T-helper 2 cell treated with Interferon-gamma antibody and Interleukin-4, amounts not matched to agents 5 μg/mL and 100 μg/mL, for 36 hours (primary cell): ENCODE data around the gene FGF14.
"Not testable (repeated sequence)": the region's sequence is repeated elsewhere in the genome, so short reads cannot be mapped to it uniquely, and the experiment has no call there.

Source experiments
- DNase-seq: peaks from one replicate; pipeline ENCODE4 v3.0.0; 2021; ENCODE audit warnings: low spot score
- H3K27ac Mint-ChIP-seq: one replicate; pipeline ENCODE4 v1.8.0; 2021; ENCODE audit warnings: mild to moderate bottlenecking, mixed read lengths
- H3K27me3 Mint-ChIP-seq: one replicate; pipeline ENCODE4 v1.8.0; 2021; ENCODE audit warnings: low read depth, mixed read lengths
- H3K36me3 Mint-ChIP-seq: one replicate; pipeline ENCODE4 v1.8.0; 2021; ENCODE audit warnings: low read depth, mixed read lengths
- H3K4me1 Mint-ChIP-seq: one replicate; pipeline ENCODE4 v1.8.0; 2021; ENCODE audit warnings: low read depth, mixed read lengths
- H3K4me3 Mint-ChIP-seq: one replicate; pipeline ENCODE4 v1.8.0; 2022; ENCODE audit warnings: mild to moderate bottlenecking, moderate library complexity, mixed read lengths
- H3K9me3 Mint-ChIP-seq: one replicate; pipeline ENCODE4 v1.8.0; 2021; ENCODE audit warnings: mixed read lengths

FGF14 gene

GRCh38 chr13:101866889-101867581 lies 534.8 kb downstream of the FGF14 start:
- no peak overlapping the region for H3K4me3 Mint-ChIP-seq
- H3K27ac Mint-ChIP-seq = no peak overlapping the region
- no peaks in the 10 kb centered on the region for H3K4me1 Mint-ChIP-seq
- H3K36me3 Mint-ChIP-seq = no peaks in the 10 kb centered on the region
- no peaks in the 10 kb centered on the region for H3K9me3 Mint-ChIP-seq
- no peak for DNase-seq
- H3K27me3 Mint-ChIP-seq = no peaks in the 10 kb centered on the region

GRCh38 chr13:101858860-101859259 lies 543.0 kb downstream of the FGF14 start:
- H3K4me1 Mint-ChIP-seq = no peaks in the 10 kb centered on the region
- DNase-seq = no peak
- H3K27me3 Mint-ChIP-seq = no peaks in the 10 kb centered on the region
- H3K4me3 Mint-ChIP-seq = no peak overlapping the region
- no peaks in the 10 kb centered on the region for H3K36me3 Mint-ChIP-seq
- H3K27ac Mint-ChIP-seq = no peak overlapping the region
- no peaks in the 10 kb centered on the region for H3K9me3 Mint-ChIP-seq

- Mint-ChIP-seq H3K36me3 (no peaks in the 10 kb centered on the region), H3K4me3 (no peak overlapping the region), H3K4me1 (no peaks in the 10 kb centered on the region), H3K27me3 (no peaks in the 10 kb centered on the region), H3K27ac (no peak overlapping the region), H3K9me3 (no peaks in the 10 kb centered on the region)
- DNase-seq = no peak
Observed at GRCh38 chr13:101846701-101847100, 555.1 kb downstream of the FGF14 start.

GRCh38 chr13:101846249-101846648 lies 555.6 kb downstream of the FGF14 start:
- Mint-ChIP-seq H3K27ac (no peak overlapping the region), H3K9me3 (no peaks in the 10 kb centered on the region), H3K4me3 (no peak overlapping the region), H3K36me3 (no peaks in the 10 kb centered on the region), H3K27me3 (no peaks in the 10 kb centered on the region), H3K4me1 (no peaks in the 10 kb centered on the region)
- DNase-seq = no peak

GRCh38 chr13:101845245-101846020 lies 556.4 kb downstream of the FGF14 start:
- no peaks in the 10 kb centered on the region for H3K36me3 Mint-ChIP-seq
- H3K27ac Mint-ChIP-seq = no peak overlapping the region
- H3K4me3 Mint-ChIP-seq = no peak overlapping the region
- DNase-seq = no peak
- H3K4me1 Mint-ChIP-seq = no peaks in the 10 kb centered on the region
- no peaks in the 10 kb centered on the region for H3K9me3 Mint-ChIP-seq
- no peaks in the 10 kb centered on the region for H3K27me3 Mint-ChIP-seq

GRCh38 chr13:101841698-101842097 lies 560.1 kb downstream of the FGF14 start:
- Mint-ChIP-seq H3K36me3 (no peaks in the 10 kb centered on the region), H3K4me1 (no peaks in the 10 kb centered on the region), H3K27me3 (no peaks in the 10 kb centered on the region), H3K4me3 (no peak overlapping the region), H3K27ac (no peak overlapping the region), H3K9me3 (no peaks in the 10 kb centered on the region)
- DNase-seq = no peak

GRCh38 chr13:101838323-101838722 lies 563.5 kb downstream of the FGF14 start:
- no peak overlapping the region for H3K27ac Mint-ChIP-seq
- H3K36me3 Mint-ChIP-seq = no peaks in the 10 kb centered on the region
- DNase-seq = no peak
- no peaks in the 10 kb centered on the region for H3K4me1 Mint-ChIP-seq
- H3K27me3 Mint-ChIP-seq = no peaks in the 10 kb centered on the region
- H3K9me3 Mint-ChIP-seq = no peaks in the 10 kb centered on the region
- no peak overlapping the region for H3K4me3 Mint-ChIP-seq

- H3K4me3 Mint-ChIP-seq, H3K4me1 Mint-ChIP-seq, H3K27ac Mint-ChIP-seq, H3K27me3 Mint-ChIP-seq, DNase-seq, H3K9me3 Mint-ChIP-seq, H3K36me3 Mint-ChIP-seq: not testable (repeated sequence)
Observed at GRCh38 chr13:101837778-101838177, 564.1 kb downstream of the FGF14 start.

- no peak overlapping the region for H3K4me3 Mint-ChIP-seq
- no peaks in the 10 kb centered on the region for H3K27me3 Mint-ChIP-seq
- DNase-seq = no peak
- no peaks in the 10 kb centered on the region for H3K36me3 Mint-ChIP-seq
- no peaks in the 10 kb centered on the region for H3K9me3 Mint-ChIP-seq
- no peak overlapping the region for H3K27ac Mint-ChIP-seq
- no peaks in the 10 kb centered on the region for H3K4me1 Mint-ChIP-seq
Observed at GRCh38 chr13:101837288-101837687, 564.6 kb downstream of the FGF14 start.

- Mint-ChIP-seq H3K9me3 (no peaks in the 10 kb centered on the region), H3K27ac (no peak overlapping the region), H3K27me3 (no peaks in the 10 kb centered on the region), H3K4me1 (no peaks in the 10 kb centered on the region), H3K4me3 (no peak overlapping the region), H3K36me3 (no peaks in the 10 kb centered on the region)
- DNase-seq = no peak
Observed at GRCh38 chr13:101835920-101836319, 565.9 kb downstream of the FGF14 start.

- H3K9me3 Mint-ChIP-seq = no peaks in the 10 kb centered on the region
- H3K4me1 Mint-ChIP-seq = no peaks in the 10 kb centered on the region
- no peak for DNase-seq
- no peaks in the 10 kb centered on the region for H3K27me3 Mint-ChIP-seq
- no peak overlapping the region for H3K27ac Mint-ChIP-seq
- H3K36me3 Mint-ChIP-seq = no peaks in the 10 kb centered on the region
- no peak overlapping the region for H3K4me3 Mint-ChIP-seq
Observed at GRCh38 chr13:101833671-101834070, 568.2 kb downstream of the FGF14 start.

- Mint-ChIP-seq H3K36me3 (no peaks in the 10 kb centered on the region), H3K27ac (no peak overlapping the region), H3K9me3 (no peaks in the 10 kb centered on the region), H3K4me3 (no peak overlapping the region), H3K4me1 (no peaks in the 10 kb centered on the region), H3K27me3 (no peaks in the 10 kb centered on the region)
- DNase-seq = no peak
Observed at GRCh38 chr13:101830035-101830434, 571.8 kb downstream of the FGF14 start.

- DNase-seq = no peak
- H3K27me3 Mint-ChIP-seq = no peaks in the 10 kb centered on the region
- no peak overlapping the region for H3K27ac Mint-ChIP-seq
- H3K9me3 Mint-ChIP-seq = no peaks in the 10 kb centered on the region
- no peak overlapping the region for H3K4me3 Mint-ChIP-seq
- no peaks in the 10 kb centered on the region for H3K4me1 Mint-ChIP-seq
- H3K36me3 Mint-ChIP-seq = no peaks in the 10 kb centered on the region
Observed at GRCh38 chr13:101829484-101829883, 572.4 kb downstream of the FGF14 start.

- Mint-ChIP-seq H3K27me3 (no peaks in the 10 kb centered on the region), H3K9me3 (no peaks in the 10 kb centered on the region), H3K27ac (no peak overlapping the region), H3K4me3 (no peak overlapping the region), H3K4me1 (no peaks in the 10 kb centered on the region), H3K36me3 (no peaks in the 10 kb centered on the region)
- no peak for DNase-seq
Observed at GRCh38 chr13:101828119-101828518, 573.7 kb downstream of the FGF14 start.

GRCh38 chr13:101817898-101818297 lies 584.0 kb downstream of the FGF14 start:
- DNase-seq = no peak

More at GRCh38 chr13:101817898-101818297, 584.0 kb downstream of the FGF14 start:
- H3K27ac Mint-ChIP-seq = no peak overlapping the region
- H3K4me1 Mint-ChIP-seq = no peaks in the 10 kb centered on the region
- H3K27me3 Mint-ChIP-seq = no peaks in the 10 kb centered on the region
- H3K9me3 Mint-ChIP-seq = no peaks in the 10 kb centered on the region
- no peaks in the 10 kb centered on the region for H3K36me3 Mint-ChIP-seq
- H3K4me3 Mint-ChIP-seq = no peak overlapping the region
